HepG2 (cell line): Measurements from ENCODE around the gene SPOCD1.

ENCODE experiments used
- BRCA1 ChIP-seq: sonication (generic); formaldehyde crosslinking; IDR thresholded peaks from 2 replicates; pipeline ENCODE4 v1.4.0; 2020; ENCODE audit warnings: missing genetic modification reagents
- EZH2 ChIP-seq: conservative IDR thresholded peaks from 2 replicates; pipeline ENCODE4 v1.6.1; 2012; ENCODE audit warnings: mild to moderate bottlenecking, low read depth, low read length, moderate library complexity
- SMARCC2 ChIP-seq: fragments of 450-650 bp; IDR thresholded peaks from 2 replicates; pipeline ENCODE4 v1.6.1; 2017; ENCODE audit warnings: antibody characterized with exemption, mild to moderate bottlenecking
- SMYD3 ChIP-seq: sonication (generic); formaldehyde crosslinking; IDR thresholded peaks from 2 replicates; pipeline ENCODE4 v1.8.1; 2023; ENCODE audit warnings: mild to moderate bottlenecking, missing genetic modification reagents

DNA sequence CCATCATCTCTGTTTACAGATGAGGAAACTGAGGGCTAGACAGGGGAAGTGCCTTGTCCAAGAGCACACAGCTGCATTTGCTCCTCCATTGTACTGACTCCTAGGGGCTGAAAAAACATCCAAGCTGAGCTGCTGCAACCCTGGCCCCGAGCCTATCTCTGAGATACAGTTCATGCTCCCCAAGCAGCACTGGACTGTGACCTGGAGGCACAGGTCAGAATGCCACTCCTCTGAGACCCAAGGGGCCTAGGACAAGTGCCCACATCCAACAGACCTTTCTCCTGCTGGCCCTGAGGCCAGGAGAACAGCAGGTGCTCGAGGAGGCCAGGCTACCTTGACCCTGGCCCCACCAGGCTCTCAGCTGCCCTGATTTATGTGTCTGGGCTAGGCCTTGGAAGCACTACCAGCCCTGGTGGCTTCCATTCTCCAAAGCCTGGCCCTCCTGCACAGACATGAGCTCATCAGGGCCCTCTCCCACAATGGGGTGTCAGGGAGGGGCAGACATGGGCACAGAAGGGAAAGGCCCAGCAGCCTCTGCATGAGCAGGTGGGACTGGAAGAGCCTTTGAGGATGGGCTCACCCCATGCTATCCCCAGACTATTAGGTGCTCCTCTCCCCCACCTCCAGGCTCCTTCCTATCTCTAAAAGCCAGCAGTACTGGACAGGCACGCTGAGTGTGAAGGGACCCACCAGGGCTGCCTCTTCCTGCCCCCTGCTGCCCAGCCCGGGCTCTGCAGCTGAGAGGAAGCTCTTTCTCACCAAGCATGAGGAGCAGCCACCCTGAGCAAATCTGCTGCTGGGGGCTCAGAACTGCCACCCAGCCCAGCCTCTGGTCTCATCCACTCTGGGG is 70.5 kb downstream of the SPOCD1 start:
- TF ChIP-seq BRCA1 = no peak
- TF ChIP-seq SMYD3 (CRISPR knock-in tag) = no peak
- TF ChIP-seq SMARCC2 = no peak
- no peak for TF ChIP-seq EZH2
